GM18861 (cell line): ENCODE measurements around the gene NR3C1.
A peak's percentile ranks its signal among the peaks of the same experiment; 100 is the strongest.

ENCODE experiments used
- ATAC-seq: cut with Tn5 transposase; IDR thresholded peaks from one replicate; pipeline ENCODE4 v1.9.1; 2021; ENCODE audit not compliant: unreplicated experiment

NR3C1 gene

DNA sequence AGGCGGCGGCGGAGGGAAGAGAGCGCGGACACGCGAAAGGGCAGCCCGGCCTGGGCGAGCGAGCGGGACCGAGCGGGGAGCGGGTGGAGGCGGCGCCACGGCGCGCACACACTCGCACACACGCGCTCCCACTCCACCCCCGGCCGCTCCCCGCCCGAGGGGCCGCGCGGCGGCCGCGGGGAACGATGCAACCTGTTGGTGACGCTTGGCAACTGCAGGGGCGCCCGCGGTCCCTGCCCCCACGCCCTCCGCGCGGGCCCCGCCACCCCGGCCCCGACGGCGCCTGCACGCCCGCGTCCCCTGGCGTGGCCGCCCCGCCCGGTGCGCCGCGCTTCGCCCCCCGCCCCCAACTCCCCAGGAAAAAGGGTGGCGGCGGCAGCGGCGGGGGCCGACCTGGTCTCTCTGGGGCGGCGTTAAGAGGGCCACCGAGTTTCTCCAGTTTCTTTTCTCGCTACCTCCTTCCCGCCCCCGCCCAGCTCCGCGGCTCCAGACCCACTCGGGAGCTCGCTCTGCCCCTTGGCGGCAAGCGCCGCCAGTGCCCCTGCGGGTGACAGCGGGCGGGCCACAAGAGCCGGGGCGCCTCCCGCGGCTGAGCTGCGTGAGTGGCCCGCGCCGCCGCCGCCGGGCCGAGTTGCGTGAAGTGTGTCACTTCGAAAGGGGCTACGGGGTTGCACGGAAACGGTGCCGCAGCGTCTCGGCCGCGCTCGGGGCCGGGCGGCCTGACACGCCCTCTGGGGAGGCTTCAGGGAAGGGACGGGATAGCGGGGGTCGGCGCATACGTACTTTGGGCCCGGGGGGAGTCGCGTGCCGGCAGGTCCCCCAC is at the start of gene NR3C1:
Gene NR3C1 (minus strand): TSS at position 94 of the 823 bp plus-strand sequence. CDS start 2,847 bp downstream, outside the sequence.
- ATAC-seq = peak; percentile 54

GRCh38 chr5:143449772-143450171 is 46.3 kb upstream of the NR3C1 start:
- ATAC-seq = no peak

DNA sequence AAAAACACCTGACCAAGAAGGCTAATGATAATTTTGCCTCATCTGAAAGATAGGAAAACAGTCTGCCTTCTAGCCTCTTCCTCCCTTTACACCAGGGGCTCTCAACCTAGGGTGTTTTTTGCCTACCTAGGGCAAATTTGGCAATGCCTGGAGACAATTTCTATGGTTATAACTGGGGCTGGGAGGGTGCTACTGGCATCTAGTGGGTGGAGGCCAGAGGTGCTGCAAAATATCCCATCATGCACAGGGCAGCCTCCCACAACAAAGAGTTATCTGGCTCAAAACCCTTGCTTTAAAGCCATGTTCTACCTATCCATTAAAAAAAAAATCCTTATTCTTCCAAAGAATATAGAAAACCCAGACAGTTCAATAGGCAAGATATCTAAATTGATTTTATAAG is 45.0 kb upstream of the NR3C1 start:
- ATAC-seq = no peak

- no peak for ATAC-seq
These were observed 44.5 kb upstream of the NR3C1 start for GRCh38 chr5:143447983-143448382.

- no peak for ATAC-seq
These were observed 43.2 kb upstream of the NR3C1 start for GRCh38 chr5:143446535-143447226.

DNA sequence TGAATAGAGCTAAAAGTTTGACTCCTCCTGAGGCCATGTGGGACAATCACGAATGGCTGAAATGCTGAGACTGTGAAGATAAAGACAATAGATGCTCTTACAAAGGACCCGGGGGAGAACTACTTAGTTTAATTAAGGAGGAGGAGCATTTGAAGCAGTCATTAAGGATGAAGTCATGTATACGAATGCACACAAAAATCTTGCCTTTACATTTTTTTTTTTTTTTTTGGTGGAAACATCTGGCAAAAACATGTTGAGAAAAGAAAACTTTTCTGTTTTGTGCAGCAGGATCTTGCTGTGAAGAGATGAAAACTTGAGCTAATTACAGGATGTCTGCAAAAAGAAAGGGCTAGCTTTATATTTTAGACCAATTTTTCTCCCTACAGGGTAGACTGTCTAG is 42.3 kb upstream of the NR3C1 start:
- no peak for ATAC-seq

- ATAC-seq = no peak
These were observed 39.8 kb upstream of the NR3C1 start for GRCh38 chr5:143443330-143443729.

DNA sequence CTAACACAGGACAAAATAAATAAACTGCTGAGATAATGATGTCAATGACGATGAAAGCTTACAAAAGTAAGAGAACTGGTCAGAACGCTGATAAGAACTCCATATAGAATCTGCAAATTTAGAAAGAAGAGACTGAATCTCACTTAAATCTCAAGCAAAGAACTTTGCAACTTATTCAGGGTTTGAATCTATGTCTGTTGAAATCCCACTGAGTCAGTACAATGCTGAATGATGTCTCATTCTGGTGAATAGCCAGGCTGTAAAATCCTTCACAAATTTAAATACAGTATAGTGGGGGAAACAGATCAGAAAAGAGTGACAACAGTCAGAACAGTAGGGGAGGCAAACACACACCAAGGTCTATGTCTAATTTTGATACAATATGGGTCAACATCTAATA is 38.9 kb upstream of the NR3C1 start:
- ATAC-seq = no peak

- no peak for ATAC-seq
These were observed 37.1 kb upstream of the NR3C1 start for GRCh38 chr5:143440448-143441115.

GRCh38 chr5:143437666-143438273 is 34.3 kb upstream of the NR3C1 start:
- no peak for ATAC-seq

DNA sequence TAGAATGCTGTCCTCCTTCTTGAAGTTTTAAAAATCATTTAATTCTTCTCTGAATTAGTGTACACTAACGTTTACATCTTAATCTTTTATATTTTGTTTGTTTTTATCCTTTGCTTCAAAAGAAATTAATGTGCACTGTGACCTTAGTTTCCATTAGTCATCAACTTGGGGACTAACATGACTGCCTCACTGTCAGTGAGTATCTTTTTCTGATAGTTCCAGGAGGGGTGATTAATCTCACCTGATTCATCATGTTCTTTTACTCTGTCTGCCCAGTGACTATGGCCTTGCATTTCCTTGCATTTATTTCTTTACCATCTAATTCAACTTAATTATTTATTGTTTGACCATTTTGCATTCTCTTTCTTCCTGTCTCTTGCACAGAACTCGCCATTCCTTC is 33.4 kb upstream of the NR3C1 start:
- no peak for ATAC-seq

GRCh38 chr5:143435210-143435657 is 31.7 kb upstream of the NR3C1 start:
- ATAC-seq = peak; percentile 74

GRCh38 chr5:143434261-143435209 is 31.0 kb upstream of the NR3C1 start:
- peak; percentile 18 for ATAC-seq

DNA sequence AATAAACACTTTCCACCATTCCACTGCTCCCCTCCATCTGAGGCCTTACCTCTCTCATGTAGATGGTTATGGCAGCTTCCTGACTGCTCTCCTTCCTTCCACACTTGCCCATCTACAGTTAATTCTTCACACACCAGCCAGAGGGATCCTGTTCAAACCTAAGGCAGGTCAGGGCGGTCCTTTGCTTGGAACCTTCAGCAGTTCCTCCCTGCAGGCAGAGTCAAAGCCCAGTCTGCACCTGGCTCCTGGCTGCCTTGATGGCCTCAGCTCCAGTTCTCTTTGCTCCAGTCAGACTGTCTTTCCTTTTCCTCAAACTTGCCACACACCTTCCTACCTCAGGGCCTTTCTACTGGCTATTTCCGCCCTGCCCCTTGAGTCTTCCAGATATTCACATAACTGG is 30.2 kb upstream of the NR3C1 start:
- ATAC-seq = no peak

DNA sequence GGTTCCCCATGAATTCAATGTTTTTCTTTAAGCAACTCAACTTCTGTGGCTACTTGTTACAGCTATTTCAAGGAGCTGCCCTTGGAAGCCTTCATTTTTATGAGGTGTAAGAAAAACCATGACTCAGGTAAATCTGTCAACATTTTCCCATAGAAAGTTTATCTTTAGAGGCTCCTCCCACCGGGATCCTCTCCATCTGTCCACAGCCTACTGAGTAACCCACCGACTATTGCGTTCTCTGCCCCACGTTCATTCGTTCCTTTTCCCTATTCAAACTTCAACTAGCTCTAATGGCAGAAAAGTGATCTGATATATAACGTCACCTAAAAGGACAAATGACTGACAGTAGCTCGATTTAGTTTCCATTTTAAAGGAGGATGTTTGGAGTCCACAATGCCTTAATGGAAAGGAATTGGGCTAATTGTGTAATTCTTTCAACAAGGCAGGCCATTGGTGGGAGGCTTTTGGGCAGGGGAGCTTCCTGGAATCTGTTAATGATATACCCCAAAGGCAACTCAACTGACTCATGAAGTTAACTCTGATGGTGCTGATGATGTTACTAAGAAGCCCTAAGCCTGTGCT is 29.3 kb upstream of the NR3C1 start:
- peak; percentile 36 for ATAC-seq

DNA sequence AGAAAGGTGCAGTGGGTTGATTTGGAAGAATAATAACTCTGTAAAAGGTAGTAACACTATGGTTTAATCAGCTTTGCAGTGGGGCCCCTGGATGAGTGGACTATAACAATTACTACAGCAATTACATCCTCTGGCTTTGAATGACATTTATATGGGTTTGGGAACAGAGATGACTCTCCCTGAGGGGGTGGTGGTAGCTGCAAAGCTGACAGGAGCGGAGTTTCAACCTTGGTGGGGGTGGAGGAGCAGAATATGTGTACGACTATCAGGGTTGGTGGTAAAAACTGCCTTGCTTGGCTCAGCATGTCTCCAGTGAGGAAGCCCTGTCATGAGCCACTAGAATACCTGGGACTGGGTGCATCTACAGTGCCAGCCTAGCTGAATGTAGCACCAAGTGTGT is 28.3 kb upstream of the NR3C1 start:
- ATAC-seq = no peak

DNA sequence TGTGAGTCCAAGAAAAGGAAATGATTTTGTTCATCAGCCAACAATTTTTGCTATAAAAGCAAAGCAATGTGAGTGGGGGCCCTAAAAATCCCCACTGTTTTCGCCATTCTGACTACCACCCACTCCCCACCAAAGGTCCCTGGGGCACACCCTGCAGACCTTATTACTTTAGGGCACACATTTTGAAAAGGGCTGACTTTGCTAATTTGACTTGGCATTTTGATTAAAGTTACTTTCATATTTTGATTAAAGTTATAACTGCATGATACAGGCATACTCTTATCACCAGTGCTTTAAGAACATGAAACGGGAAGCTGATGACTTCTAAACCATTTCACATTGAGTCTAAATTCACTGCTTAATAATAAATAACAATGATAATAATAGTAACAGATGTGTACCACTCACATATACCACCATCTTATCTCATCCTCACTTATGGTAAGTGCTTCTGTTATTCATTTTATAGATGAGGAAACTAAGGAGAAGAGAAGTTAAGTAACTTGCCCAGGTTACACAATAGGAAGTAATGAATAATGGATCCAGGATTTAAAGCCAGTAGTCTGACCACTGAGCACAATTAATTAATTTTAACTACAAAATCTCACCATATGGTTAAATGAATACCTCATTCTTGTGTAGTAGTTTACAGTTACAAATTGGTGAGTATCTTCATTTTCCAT is 25.4 kb upstream of the NR3C1 start:
- ATAC-seq = no peak

- ATAC-seq = no peak
These were observed 24.7 kb upstream of the NR3C1 start for GRCh38 chr5:143428155-143428554.

DNA sequence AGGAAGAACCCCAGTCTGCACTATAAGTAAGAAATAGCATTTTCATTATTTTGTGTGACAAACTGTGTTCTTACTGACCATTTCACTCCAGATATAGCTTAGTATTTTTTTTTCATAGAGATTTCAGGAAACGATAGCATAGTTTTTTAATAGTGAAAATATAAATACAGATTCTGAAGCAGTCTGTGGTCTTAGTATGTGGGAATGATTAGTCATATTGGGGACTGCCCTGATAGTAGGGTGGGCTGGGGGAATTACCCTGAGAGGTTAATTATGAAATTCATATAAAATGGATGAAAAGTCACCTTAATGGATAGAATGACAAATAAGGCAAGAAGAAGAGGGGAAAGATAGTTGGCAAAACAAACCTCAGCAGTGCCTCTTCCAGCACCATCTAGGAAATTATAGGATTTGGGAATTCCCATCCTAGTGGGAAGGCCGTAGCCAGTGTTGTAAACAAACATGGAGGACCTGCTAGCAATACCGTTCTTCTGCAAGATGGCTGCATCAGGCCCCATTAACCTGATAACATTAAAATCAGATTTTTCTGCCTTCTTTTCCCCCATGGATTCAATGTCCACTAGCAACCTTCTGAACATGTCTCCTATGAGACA is 23.7 kb upstream of the NR3C1 start:
- peak; percentile 28 for ATAC-seq
